M059J (cell line): ENCODE data around the gene CAV1. TPM values are rescaled to one million over a fixed set of nuclear protein-coding genes. Genes with fewer than 3 reads are reported as not detected.
"Not testable (repeated sequence)": the region's sequence is repeated elsewhere in the genome, so short reads cannot be mapped to it uniquely, and the experiment has no call there.

Experiments used
- DNase-seq: peaks from one replicate; pipeline ENCODE4 v3.0.0-alpha.2; 2012; ENCODE audit warnings: low read depth
- total RNA-seq: library from RNA; depleted of rRNA; stranded (reverse); fragments of >200 nt; shearing (Covaris generic); gene quantifications from 2 replicates; pipeline ENCODE4 v1.2.3, GENCODE V29; 2014; rRNA removed

CAV1 gene
- total RNA-seq, result 388 and 413 TPM in 2 replicates

- peak; percentile 99 for DNase-seq
Observed at GRCh38 chr7:116524609-116525297, at the start of gene CAV1. Gene CAV1, plus strand, starts transcription at chr7:116525036. Its CDS starts 27 bp downstream, at chr7:116525063.

- DNase-seq, result no peak
Observed at GRCh38 chr7:116477625-116478024, 47.2 kb upstream of the CAV1 start.

GRCh38 chr7:116478834-116479233 lies 46.0 kb upstream of the CAV1 start:
- no peak for DNase-seq

- DNase-seq, result no peak
Observed at GRCh38 chr7:116483271-116483942, 41.4 kb upstream of the CAV1 start.

- DNase-seq, result not testable (repeated sequence)
Observed at GRCh38 chr7:116484389-116484788, 40.4 kb upstream of the CAV1 start.

- no peak for DNase-seq
Observed at GRCh38 chr7:116487907-116488521, 36.8 kb upstream of the CAV1 start.

- DNase-seq, result peak; percentile 33
Observed at GRCh38 chr7:116490351-116490750, 34.5 kb upstream of the CAV1 start.

GRCh38 chr7:116491887-116492653 lies 32.8 kb upstream of the CAV1 start:
- no peak for DNase-seq

GRCh38 chr7:116492654-116493109 lies 32.2 kb upstream of the CAV1 start:
- DNase-seq, result no peak

GRCh38 chr7:116493449-116493848 lies 31.4 kb upstream of the CAV1 start:
- no peak for DNase-seq

- no peak for DNase-seq
Observed at GRCh38 chr7:116494472-116494871, 30.4 kb upstream of the CAV1 start.

- DNase-seq, result peak; percentile 57
Observed at GRCh38 chr7:116495736-116496135, 29.1 kb upstream of the CAV1 start.

GRCh38 chr7:116496653-116497052 lies 28.2 kb upstream of the CAV1 start:
- DNase-seq, result no peak

GRCh38 chr7:116497708-116498107 lies 27.1 kb upstream of the CAV1 start:
- DNase-seq, result no peak

- peak; percentile 73 for DNase-seq
Observed at GRCh38 chr7:116499168-116500077, 25.4 kb upstream of the CAV1 start, which contains the start of gene CAV2. Gene CAV2, plus strand, starts transcription at chr7:116499738. Its CDS starts 44 bp downstream, at chr7:116499782.

- peak; percentile 89 for DNase-seq
Observed at GRCh38 chr7:116500078-116500853, 24.6 kb upstream of the CAV1 start.

- DNase-seq, result peak; percentile 71
Observed at GRCh38 chr7:116501425-116502167, 23.2 kb upstream of the CAV1 start.

- DNase-seq, result no peak
Observed at GRCh38 chr7:116502201-116503096, 22.4 kb upstream of the CAV1 start.
